GM12878 (cell line): Measurements from ENCODE around the gene SENP8. TPM values are rescaled to one million over a fixed set of nuclear protein-coding genes. Genes with fewer than 3 reads are reported as not detected.

Source experiments
- ATAC-seq: fragments of 200-7000 bp; cut with Tn5 transposase; 3 replicates; pipeline ENCODE4 v1.9.1; 2020; ENCODE audit warnings: mild to moderate bottlenecking, moderate library complexity
- BruUV-seq: library from RNA; stranded (reverse); fragments of 400-500 nt; replicated peaks from 2 replicates; lab custom pipeline; 2021; lab: Mats Ljungman, UMichigan
- CTCF ChIA-PET: fragments of 300-600 bp; sonication (Branson Sonifier 250); formaldehyde crosslinking; extraction: SDS; loops from one replicate; lab custom pipeline; 2021; ENCODE audit warnings: inconsistent platforms; lab: Yijun Ruan, JAX
- POLR2A ChIA-PET: fragments of 350-600 bp; formaldehyde crosslinking; extraction: SDS; loops from one replicate; lab custom pipeline; 2021; ENCODE audit warnings: inconsistent platforms; lab: Charles Lee
- RAD21 ChIA-PET: fragments of 300-600 bp; sonication (Branson Sonifier 250); formaldehyde crosslinking; loops from one replicate; lab custom pipeline; 2023; ENCODE audit warnings: antibody characterized with exemption; ENCODE audit not compliant: unreplicated experiment; lab: Charles Lee
- SMC1A ChIA-PET: fragments of 300-600 bp; sonication (Branson Sonifier 250); formaldehyde crosslinking; loops from one replicate; lab custom pipeline; 2023; ENCODE audit not compliant: unreplicated experiment, uncharacterized antibody; lab: Charles Lee
- DNase-seq: peaks from one replicate; pipeline ENCODE4 v3.0.0-alpha.2; 2011; ENCODE audit warnings: low read depth, low spot score
- FAIRE-seq: peaks from 3 replicates; lab custom pipeline; 2011; peaks lifted over from hg19 to GRCh38; lab: Jason Lieb, UNC
- H2AFZ ChIP-seq: 2 replicates; pipeline ENCODE4 v1.6.0; 2011; ENCODE audit warnings: low read depth, low read length, control low read depth; ENCODE audit not compliant: control insufficient read depth
- H3K27ac ChIP-seq: 2 replicates; pipeline ENCODE4 v1.5.1; 2011; ENCODE audit warnings: control low read depth; ENCODE audit not compliant: control insufficient read depth, insufficient read depth
- H3K27me3 ChIP-seq, 2 experiments: replicated peaks in 1 of 2; 2 replicates each; pipeline versions ENCODE4 v1.6.0 to v1.6.1; 2011; ENCODE audit warnings: low read length in 1 of 2; ENCODE audit not compliant: control insufficient read depth in 2 of 2, insufficient read depth in 2 of 2
- H3K36me3 ChIP-seq, 2 experiments: 2 replicates each; pipeline ENCODE4 v1.5.1; 2011; ENCODE audit warnings: low read length in 1 of 2; ENCODE audit not compliant: control insufficient read depth in 2 of 2, insufficient read depth in 2 of 2
- H3K4me1 ChIP-seq: 2 replicates; pipeline ENCODE4 v1.6.1; 2011; ENCODE audit warnings: mild to moderate bottlenecking, low read length, moderate library complexity, mixed read lengths; ENCODE audit not compliant: control insufficient read depth, insufficient read depth
- H3K4me2 ChIP-seq: 2 replicates; pipeline ENCODE4 v1.6.0; 2011; ENCODE audit warnings: control low read depth; ENCODE audit not compliant: control insufficient read depth, insufficient read depth
- H3K4me3 ChIP-seq: fragments of 200-600 bp; sonication (generic); 2 replicates; pipeline ENCODE4 v1.5.1; 2016
- H3K79me2 ChIP-seq: 2 replicates; pipeline ENCODE4 v1.6.0; 2011; ENCODE audit warnings: low read length; ENCODE audit not compliant: control insufficient read depth, insufficient read depth
- H3K9ac ChIP-seq: 2 replicates; pipeline ENCODE4 v1.8.0; 2011; ENCODE audit warnings: low read length, control low read depth, mixed read lengths; ENCODE audit not compliant: control insufficient read depth, insufficient read depth
- H3K9me3 ChIP-seq: replicated peaks from 3 replicates; pipeline ENCODE4 v1.5.1; 2011; ENCODE audit warnings: mild to moderate bottlenecking, low read length; ENCODE audit not compliant: control insufficient read depth, insufficient read depth
- H4K20me1 ChIP-seq: 2 replicates; pipeline ENCODE4 v1.6.0; 2011; ENCODE audit not compliant: control insufficient read depth, insufficient read depth
- FOXM1 ChIP-seq: IDR thresholded peaks from 2 replicates; pipeline ENCODE4 v1.6.1; 2012; ENCODE audit warnings: low read depth, mild to moderate bottlenecking, inconsistent platforms, low read length, moderate library complexity
- KDM1A ChIP-seq: fragments of 200-600 bp; sonication (generic); IDR thresholded peaks from 2 replicates; pipeline ENCODE4 v1.6.1; 2016; ENCODE audit warnings: borderline replicate concordance
- MLLT1 ChIP-seq: fragments of 450-650 bp; IDR thresholded peaks from 2 replicates; pipeline ENCODE4 v1.6.1; 2016; ENCODE audit warnings: mild to moderate bottlenecking
- MXI1 ChIP-seq: fragments of 150-350 bp; IDR thresholded peaks from 2 replicates; pipeline ENCODE4 v1.6.1; 2011; ENCODE audit warnings: low read depth, mild to moderate bottlenecking, inconsistent platforms, low read length, improper control_type of control experiment
- MYC ChIP-seq: IDR thresholded peaks from 2 replicates; pipeline ENCODE4 v1.6.1; 2011; ENCODE audit warnings: mild to moderate bottlenecking, low read length, moderate library complexity, inconsistent platforms; ENCODE audit not compliant: insufficient read depth, insufficient replicate concordance, insufficient read length, severe bottlenecking
- NRF1 ChIP-seq: conservative IDR thresholded peaks from 2 replicates; pipeline ENCODE4 v1.6.1; 2011; ENCODE audit warnings: mild to moderate bottlenecking, low read depth, low read length, improper control_type of control experiment
- REST ChIP-seq: IDR thresholded peaks from 2 replicates; pipeline ENCODE4 v1.6.1; 2012; ENCODE audit warnings: mild to moderate bottlenecking, low read depth, low read length
- SMAD5 ChIP-seq: IDR thresholded peaks from 2 replicates; pipeline ENCODE4 v1.6.1; 2016; ENCODE audit warnings: antibody characterized with exemption, low read depth
- SUPT20H ChIP-seq: IDR thresholded peaks from 2 replicates; pipeline ENCODE4 v1.6.1; 2011; ENCODE audit warnings: low read depth, mild to moderate bottlenecking, low read length, moderate library complexity, borderline replicate concordance; ENCODE audit not compliant: control insufficient read depth
- USF1 ChIP-seq: IDR thresholded peaks from 2 replicates; pipeline ENCODE4 v1.6.1; 2011; ENCODE audit warnings: borderline replicate concordance, low read depth, mild to moderate bottlenecking, moderate library complexity, mixed read lengths, low read length; ENCODE audit not compliant: insufficient read depth; ENCODE audit errors: extremely low read length
- WGBS: methylation state at CpG from one replicate; pipeline ENCODE4 v1.1.6; 2016; ENCODE audit warnings: low lambda C conversion rate; ENCODE audit not compliant: insufficient replicate concordance, insufficient coverage; ENCODE audit errors: missing lambda C conversion rate; 5-methylcytosine and 5-hydroxymethylcytosine counted together
- in situ Hi-C: fragments of 300-500 bp; cut with MboI; formaldehyde crosslinking; loops from 9 replicates; pipeline ENCODE4 v1.14.3; 2018; ENCODE audit warnings: mixed read lengths
- intact Hi-C: fragments of 100-400 bp; cut with micrococcal nuclease; formaldehyde crosslinking; loops from one replicate; pipeline ENCODE4 v1.14.2; 2022; ENCODE audit not compliant: unreplicated experiment
- polyA plus RNA-seq, 11 experiments: library from polyadenylated mRNA; depleted of rRNA in 4 of 11; unstranded in 6 of 11; stranded (reverse) in 5 of 11; fragments of >200 nt; fragmentation: Nextera tagmentation in 4 of 11; fragmentation: Illumina TruSeq in 1 of 11; extraction: Ambion mirVana in 4 of 11; extraction: Trizol in 1 of 11; gene quantifications; 1 replicate in 1 of 11; 2 replicates in 10 of 11; pipeline versions ENCODE4 v1.2.1 to v1.2.3, GENCODE V29; 2011 to 2016; ENCODE audit warnings: inconsistent platforms in 2 of 11, missing spikeins in 2 of 11, low read depth in 1 of 11
- total RNA-seq, 4 experiments: library from RNA; depleted of rRNA in 3 of 4; stranded (reverse); fragments of >200 nt in 3 of 4; fragmentation: Illumina TruSeq in 1 of 4; extraction: Trizol in 1 of 4; gene quantifications; 2 replicates each; pipeline versions ENCODE4 v1.2.1 to v1.2.3, GENCODE V29; 2013 to 2021

Gene SENP8
- total and polyA plus RNA-seq, 10 of the 15 experiments (the other 5 are each of a cell fraction or from before 2014, with no cell fraction given): 0.87 to 5.6 (median 2.2) TPM

GRCh38 chr15:72139667-72140066 is 21.5 kb downstream of the SENP8 start:
- Histone ChIP-seq H3K36me3 (no peaks in the 10 kb centered on the region), H4K20me1 (no peaks in the 10 kb centered on the region), H2AFZ (no peak overlapping the region), H3K27me3 (no peaks in the 10 kb centered on the region), H3K4me2 (no peak overlapping the region), H3K27ac (no peak overlapping the region)
- DNase-seq: no peak
- 88% methylated on average over 4 of the region's 4 CpGs for WGBS
- RAD21 ChIA-PET: interaction anchor here (0.6 to 1.0 kb wide), 2 partner anchors 22 to 261 kb away, joined by 3 to 4 read pairs; no protein-coding TSS in a partner anchor
- CTCF ChIA-PET: interaction anchor here (1.5 kb wide), 1 partner anchor 17 kb away, joined by 10 read pairs; no protein-coding TSS in a partner anchor
- BruUV-seq: no TSS peak
- ATAC-seq: no peak
- no peak for TF ChIP-seq FOXM1
- no peak for TF ChIP-seq SUPT20H
- TF ChIP-seq NRF1: no peak
- TF ChIP-seq USF1: no peak
- no peak for TF ChIP-seq MLLT1
- no peak for TF ChIP-seq SMAD5
- TF ChIP-seq MYC: no peak
- no peak for TF ChIP-seq MXI1
- no peak for TF ChIP-seq REST
- no peak for TF ChIP-seq KDM1A
- TF ChIP-seq, all 136 proteins: peak for 0
- in situ Hi-C loops (no loop called here), intact Hi-C loops (loop anchor here (5.0 kb wide), 1 partner anchor 62 kb away; no protein-coding TSS in a partner anchor)
- Histone ChIP-seq H3K4me3 (no peak overlapping the region), H3K4me1 (peaks cover 20% of the 10 kb centered on the region), H3K79me2 (no peaks in the 10 kb centered on the region), H3K9me3 (no peaks in the 10 kb centered on the region), H3K9ac (no peak overlapping the region)
- FAIRE-seq: no peak
- SMC1A ChIA-PET: interaction anchor here (0.6 to 2.0 kb wide), 8 partner anchors 12 to 61 kb away, joined by 3 to 8 read pairs (median 4); no protein-coding TSS in a partner anchor
- POLR2A ChIA-PET: interaction anchor here (0.6 to 1.4 kb wide), 5 partner anchors 16 to 133 kb away, joined by 3 to 7 read pairs (median 4); partner anchors contain the start of genes MYO9A and SENP8
